B cell (primary cell): ENCODE data around the gene RBM19. TPM values are rescaled to one million over a fixed set of nuclear protein-coding genes. Genes with fewer than 3 reads are reported as not detected.

Experiments used
- ATAC-seq: fragments of 200-7000 bp; cut with Tn5 transposase; one replicate; pipeline ENCODE4 v1.10.0; 2021; ENCODE audit warnings: low read depth, mild to moderate bottlenecking, moderate number of reproducible peaks, moderate library complexity
- CTCF ChIA-PET: fragments of 350-600 bp; sonication (Branson Sonifier 250); formaldehyde crosslinking; loops from one replicate; lab custom pipeline; 2021; ENCODE audit warnings: antibody characterized with exemption, inconsistent platforms; lab: Charles Lee
- POLR2A ChIA-PET: fragments of 350-600 bp; sonication (Branson Sonifier 250); formaldehyde crosslinking; loops from one replicate; lab custom pipeline; 2021; ENCODE audit warnings: antibody characterized with exemption; lab: Charles Lee
- DNase-seq: peaks from one replicate; pipeline ENCODE4 v3.0.0; 2013
- H2AFZ ChIP-seq: 2 replicates; pipeline ENCODE4 v1.6.1; 2012; ENCODE audit warnings: mild to moderate bottlenecking, low read depth, low read length; ENCODE audit not compliant: insufficient read depth, poor library complexity, severe bottlenecking
- H3K27ac ChIP-seq, 2 donors: 1 replicate in 1 of 2; 2 replicates in 1 of 2; pipeline ENCODE4 v1.5.1; 2012 to 2013; ENCODE audit warnings: low read length in 2 of 2, mild to moderate bottlenecking in 2 of 2, moderate library complexity in 1 of 2
- H3K27me3 ChIP-seq, 4 experiments: fragments of 200-600 bp in 1 of 4; sonication (generic) in 1 of 4; replicated peaks in 1 of 4; 1 replicate in 2 of 4; 2 replicates in 2 of 4; pipeline versions ENCODE4 v1.6.1 to v1.7.0; 2013 to 2016; ENCODE audit warnings: low read length in 3 of 4, mild to moderate bottlenecking in 2 of 4, mixed read lengths in 1 of 4, moderate library complexity in 1 of 4; ENCODE audit not compliant: insufficient read depth in 4 of 4, control insufficient read depth in 3 of 4; ENCODE audit errors: control extremely low read depth in 1 of 4
- H3K36me3 ChIP-seq, 2 experiments: replicated peaks in 1 of 2; 1 replicate in 1 of 2; 2 replicates in 1 of 2; pipeline versions ENCODE4 v1.6.1 to v1.7.1; 2013; ENCODE audit warnings: low read length in 1 of 2; ENCODE audit not compliant: insufficient read depth in 2 of 2, control insufficient read depth in 1 of 2; ENCODE audit errors: control extremely low read depth in 1 of 2, extremely low read depth in 1 of 2
- H3K4me1 ChIP-seq, 2 donors: fragments of 200-600 bp in 1 of 2; sonication (generic) in 1 of 2; 1 replicate in 1 of 2; 2 replicates in 1 of 2; pipeline versions ENCODE4 v1.5.1 to v1.6.1; 2013 to 2017; ENCODE audit warnings: low read length in 2 of 2; ENCODE audit not compliant: control insufficient read depth in 2 of 2, insufficient read depth in 2 of 2
- H3K4me2 ChIP-seq: replicated peaks from 2 replicates; pipeline ENCODE3; 2012; ENCODE audit warnings: mild to moderate bottlenecking, low read depth, low read length; ENCODE audit not compliant: poor library complexity, severe bottlenecking
- H3K4me3 ChIP-seq, 5 experiments: fragments of 200-600 bp in 1 of 5; sonication (generic) in 1 of 5; 1 replicate in 3 of 5; 2 replicates in 2 of 5; pipeline versions ENCODE4 v1.5.1 to v1.7.0; 2011 to 2016; ENCODE audit warnings: low read length in 4 of 5, mild to moderate bottlenecking in 4 of 5, low read depth in 2 of 5, control low read depth in 1 of 5, moderate library complexity in 1 of 5; ENCODE audit not compliant: insufficient read depth in 1 of 5; ENCODE audit errors: control extremely low read depth in 1 of 5, extremely low read depth in 1 of 5
- H3K79me2 ChIP-seq: fragments of 200-600 bp; sonication (generic); one replicate; pipeline ENCODE4 v1.6.0; 2016; ENCODE audit warnings: low read length; ENCODE audit not compliant: control insufficient read depth, insufficient read depth
- H3K9ac ChIP-seq: fragments of 200-600 bp; sonication (generic); 2 replicates; pipeline ENCODE4 v1.6.1; 2017; ENCODE audit warnings: mild to moderate bottlenecking, low read length, moderate library complexity
- H3K9me3 ChIP-seq, 3 donors: one replicate each; pipeline versions ENCODE4 v1.6.1 to v1.7.1; 2013; ENCODE audit warnings: low read length in 2 of 3; ENCODE audit not compliant: control insufficient read depth in 2 of 3, insufficient read depth in 1 of 3; ENCODE audit errors: control extremely low read depth in 1 of 3
- H4K20me1 ChIP-seq: 2 replicates; pipeline ENCODE4 v1.6.0; 2012; ENCODE audit warnings: mild to moderate bottlenecking, low read length; ENCODE audit not compliant: insufficient read depth, control insufficient read depth, poor library complexity, severe bottlenecking
- H3K27ac Mint-ChIP-seq: one replicate; pipeline ENCODE4 v1.8.0; 2021; ENCODE audit warnings: mixed read lengths
- H3K27me3 Mint-ChIP-seq: one replicate; pipeline ENCODE4 v1.8.0; 2021; ENCODE audit warnings: mixed read lengths
- H3K4me1 Mint-ChIP-seq: one replicate; pipeline ENCODE4 v1.8.0; 2021; ENCODE audit warnings: mixed read lengths
- H3K4me3 Mint-ChIP-seq: one replicate; pipeline ENCODE4 v1.8.0; 2021; ENCODE audit warnings: mixed read lengths
- H3K9me3 Mint-ChIP-seq: one replicate; pipeline ENCODE4 v1.8.0; 2022; ENCODE audit warnings: mixed read lengths; ENCODE audit not compliant: insufficient read depth
- EZH2 ChIP-seq: IDR thresholded peaks from 2 replicates; pipeline ENCODE4 v1.6.1; 2012; ENCODE audit warnings: borderline replicate concordance, low read depth, mild to moderate bottlenecking, moderate library complexity, low read length; ENCODE audit not compliant: insufficient read depth, poor library complexity, severe bottlenecking
- WGBS: methylation state at CpG from one replicate; pipeline ENCODE4 v1.1.5; 2013; ENCODE audit warnings: missing lambda C conversion rate; ENCODE audit not compliant: insufficient coverage; 5-methylcytosine and 5-hydroxymethylcytosine counted together
- intact Hi-C: fragments of 100-400 bp; cut with micrococcal nuclease; formaldehyde crosslinking; loops from one replicate; pipeline ENCODE4 v1.10.0; 2022
- polyA plus RNA-seq: library from polyadenylated mRNA; depleted of rRNA; stranded (reverse); fragments of >200 nt; gene quantifications from 2 replicates; pipeline ENCODE4 v1.2.3, GENCODE V29; 2012
- total RNA-seq, 2 donors: library from RNA; stranded (reverse); fragments of 120-200 nt in 1 of 2; gene quantifications; 1 replicate in 1 of 2; 2 replicates in 1 of 2; pipeline versions ENCODE4 v1.2.3 to v1.2.4, GENCODE V29; 2013 to 2022
- TF ChIP-seq, protein P1 (sequence below): fragments of 200-600 bp; IDR thresholded peaks from one replicate; pipeline ENCODE4 v1.8.0; 2022; ENCODE audit warnings: antibody characterized with exemption, mild to moderate bottlenecking

Gene RBM19
- total and polyA plus RNA-seq, 2 donors (not counting 1 experiment from before 2014, with no cell fraction given), result 43.1 to 90.0 TPM

- 97% methylated on average over 10 of the region's 10 CpGs for WGBS
- Histone ChIP-seq H3K4me3 (no peak overlapping the region), H3K9me3 (no peaks in the 10 kb centered on the region), H3K36me3 (peaks cover 16 to 73% of the 10 kb centered on the region in 2 experiments), H3K9ac (no peak overlapping the region), H3K4me2 (no peak overlapping the region), H3K27ac (no peak overlapping the region), H3K27me3 (no peaks in the 10 kb centered on the region), H3K79me2 (no peaks in the 10 kb centered on the region), H3K4me1 (no peaks in the 10 kb centered on the region), H2AFZ (no peak overlapping the region), H4K20me1 (no peaks in the 10 kb centered on the region)
- no peak for TF ChIP-seq EZH2
- TF ChIP-seq, protein P1, sequence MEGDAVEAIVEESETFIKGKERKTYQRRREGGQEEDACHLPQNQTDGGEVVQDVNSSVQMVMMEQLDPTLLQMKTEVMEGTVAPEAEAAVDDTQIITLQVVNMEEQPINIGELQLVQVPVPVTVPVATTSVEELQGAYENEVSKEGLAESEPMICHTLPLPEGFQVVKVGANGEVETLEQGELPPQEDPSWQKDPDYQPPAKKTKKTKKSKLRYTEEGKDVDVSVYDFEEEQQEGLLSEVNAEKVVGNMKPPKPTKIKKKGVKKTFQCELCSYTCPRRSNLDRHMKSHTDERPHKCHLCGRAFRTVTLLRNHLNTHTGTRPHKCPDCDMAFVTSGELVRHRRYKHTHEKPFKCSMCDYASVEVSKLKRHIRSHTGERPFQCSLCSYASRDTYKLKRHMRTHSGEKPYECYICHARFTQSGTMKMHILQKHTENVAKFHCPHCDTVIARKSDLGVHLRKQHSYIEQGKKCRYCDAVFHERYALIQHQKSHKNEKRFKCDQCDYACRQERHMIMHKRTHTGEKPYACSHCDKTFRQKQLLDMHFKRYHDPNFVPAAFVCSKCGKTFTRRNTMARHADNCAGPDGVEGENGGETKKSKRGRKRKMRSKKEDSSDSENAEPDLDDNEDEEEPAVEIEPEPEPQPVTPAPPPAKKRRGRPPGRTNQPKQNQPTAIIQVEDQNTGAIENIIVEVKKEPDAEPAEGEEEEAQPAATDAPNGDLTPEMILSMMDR, result no peak
- intact Hi-C loops, result no loop called here
- POLR2A ChIA-PET, result interaction anchor here (0.6 kb wide), 1 partner anchor 24 kb away, joined by 3 read pairs; no protein-coding TSS in a partner anchor
- Mint-ChIP-seq H3K9me3 (no peaks in the 10 kb centered on the region), H3K4me3 (no peak overlapping the region), H3K27me3 (no peaks in the 10 kb centered on the region), H3K27ac (no peak overlapping the region), H3K4me1 (no peaks in the 10 kb centered on the region)
- no peak for DNase-seq
- CTCF ChIA-PET, result interaction anchor here (0.5 kb wide), 1 partner anchor 631 kb away, joined by 4 read pairs; no protein-coding TSS in a partner anchor
- ATAC-seq, result no peak
Observed at GRCh38 chr12:113939867-113940266, 26.3 kb downstream of the RBM19 start.

- intact Hi-C loops, result no loop called here
- no peak overlapping the region for H3K27ac ChIP-seq
- no peaks in the 10 kb centered on the region for H3K9me3 Mint-ChIP-seq
- no peaks in the 10 kb centered on the region for H3K4me1 Mint-ChIP-seq
- H4K20me1 ChIP-seq, result no peaks in the 10 kb centered on the region
- no peaks in the 10 kb centered on the region for H3K27me3 Mint-ChIP-seq
- CTCF ChIA-PET, result no interaction called here
- 100% methylated on average over 5 of the region's 5 CpGs for WGBS
- no peak overlapping the region for H2AFZ ChIP-seq
- no peak overlapping the region for H3K9ac ChIP-seq
- no peak for DNase-seq
- H3K4me3 ChIP-seq, result no peak overlapping the region
- H3K27me3 ChIP-seq, result no peaks in the 10 kb centered on the region
- no peak for ATAC-seq
- H3K79me2 ChIP-seq, result no peaks in the 10 kb centered on the region
- no peaks in the 10 kb centered on the region for H3K4me1 ChIP-seq
- no peaks in the 10 kb centered on the region for H3K9me3 ChIP-seq
- H3K36me3 ChIP-seq, result peaks cover 23 to 74% of the 10 kb centered on the region in 2 experiments
- POLR2A ChIA-PET, result no interaction called here
- no peak overlapping the region for H3K4me3 Mint-ChIP-seq
- H3K27ac Mint-ChIP-seq, result no peak overlapping the region
- no peak overlapping the region for H3K4me2 ChIP-seq
- TF ChIP-seq, protein P1, result no peak
- no peak for TF ChIP-seq EZH2
Observed at GRCh38 chr12:113938471-113938870, 27.7 kb downstream of the RBM19 start.
